WTC11 (cell line): ENCODE results near the gene LHX5. TPM values are rescaled to one million over a fixed set of nuclear protein-coding genes. Genes with fewer than 3 reads are reported as not detected.
A peak's percentile ranks its signal among the peaks of the same experiment; 100 is the strongest.

Experiments
- CREM ChIP-seq: sonication (generic); formaldehyde crosslinking; IDR thresholded peaks from 2 replicates; pipeline ENCODE4 v1.8.1; 2022; ENCODE audit warnings: mild to moderate bottlenecking, missing genetic modification reagents, moderate library complexity
- ELF4 ChIP-seq: sonication (generic); formaldehyde crosslinking; IDR thresholded peaks from 2 replicates; pipeline ENCODE4 v1.8.1; 2022; ENCODE audit warnings: low read depth, mild to moderate bottlenecking, moderate library complexity, missing genetic modification reagents
- ESRRA ChIP-seq: sonication (generic); formaldehyde crosslinking; IDR thresholded peaks from 2 replicates; pipeline ENCODE4 v1.8.1; 2022; ENCODE audit warnings: mild to moderate bottlenecking, missing genetic modification reagents, borderline replicate concordance
- ETV6 ChIP-seq: sonication (generic); formaldehyde crosslinking; IDR thresholded peaks from 2 replicates; pipeline ENCODE4 v1.8.1; 2022; ENCODE audit warnings: mild to moderate bottlenecking, missing genetic modification reagents
- FOXP1 ChIP-seq: sonication (generic); formaldehyde crosslinking; IDR thresholded peaks from 2 replicates; pipeline ENCODE4 v1.8.0; 2022; ENCODE audit warnings: missing genetic modification reagents, mild to moderate bottlenecking, moderate library complexity, borderline replicate concordance
- JUN ChIP-seq: sonication (generic); formaldehyde crosslinking; IDR thresholded peaks from 2 replicates; pipeline ENCODE4 v1.8.0; 2023; ENCODE audit warnings: mild to moderate bottlenecking, missing genetic modification reagents
- MYBL2 ChIP-seq: sonication (generic); formaldehyde crosslinking; IDR thresholded peaks from 2 replicates; pipeline ENCODE4 v1.8.1; 2023; ENCODE audit warnings: mild to moderate bottlenecking, moderate library complexity, missing genetic modification reagents
- NFE2L1 ChIP-seq: sonication (generic); formaldehyde crosslinking; IDR thresholded peaks from 2 replicates; pipeline ENCODE4 v1.8.1; 2023; ENCODE audit warnings: missing genetic modification reagents
- NFYB ChIP-seq: sonication (generic); formaldehyde crosslinking; conservative IDR thresholded peaks from 2 replicates; pipeline ENCODE4 v1.8.0; 2022; ENCODE audit warnings: low read depth, missing genetic modification reagents
- PRRX2 ChIP-seq: fragments of 250-450 bp; sonication (Bioruptor Pico); IDR thresholded peaks from 2 replicates; pipeline ENCODE4 v1.8.0; 2021; ENCODE audit warnings: mild to moderate bottlenecking
- SMAD4 ChIP-seq: sonication (generic); formaldehyde crosslinking; IDR thresholded peaks from 2 replicates; pipeline ENCODE4 v1.8.0; 2022; ENCODE audit warnings: mild to moderate bottlenecking, missing genetic modification reagents
- ZNF121 ChIP-seq: sonication (generic); formaldehyde crosslinking; IDR thresholded peaks from 2 replicates; pipeline ENCODE4 v1.8.0; 2023; ENCODE audit warnings: missing genetic modification reagents
- ZNF423 ChIP-seq: fragments of 250-450 bp; sonication (Bioruptor Pico); IDR thresholded peaks from 2 replicates; pipeline ENCODE4 v2.1.2; 2022; ENCODE audit warnings: mild to moderate bottlenecking, moderate library complexity
- ZNF671 ChIP-seq: fragments of 250-450 bp; sonication (Bioruptor Pico); IDR thresholded peaks from 2 replicates; pipeline ENCODE4 v1.8.0; 2021; ENCODE audit warnings: mild to moderate bottlenecking
- total RNA-seq: library from RNA; stranded (reverse); gene quantifications from 3 replicates; pipeline ENCODE4 v1.2.3, GENCODE V29; 2021
- TF ChIP-seq, protein P1 (sequence below): fragments of 200-600 bp; IDR thresholded peaks from 2 replicates; pipeline ENCODE4 v1.8.0; 2022; ENCODE audit warnings: antibody characterized with exemption
- TF ChIP-seq, protein P2 (sequence below): sonication (generic); formaldehyde crosslinking; IDR thresholded peaks from 2 replicates; pipeline ENCODE4 v1.8.1; 2022; ENCODE audit warnings: missing genetic modification reagents, borderline replicate concordance
- TF ChIP-seq, protein P3 (sequence below): sonication (generic); formaldehyde crosslinking; conservative IDR thresholded peaks from 2 replicates; pipeline ENCODE4 v1.8.1; 2023; ENCODE audit warnings: mild to moderate bottlenecking, low read depth, missing genetic modification reagents, moderate library complexity
- TF ChIP-seq, protein P4 (sequence below): sonication (generic); formaldehyde crosslinking; IDR thresholded peaks from 2 replicates; pipeline ENCODE4 v1.8.1; 2022; ENCODE audit warnings: mild to moderate bottlenecking, moderate library complexity, missing genetic modification reagents
- TF ChIP-seq, protein P5 (sequence below): sonication (generic); formaldehyde crosslinking; IDR thresholded peaks from 2 replicates; pipeline ENCODE4 v1.8.1; 2022; ENCODE audit warnings: mild to moderate bottlenecking, missing genetic modification reagents, moderate library complexity, borderline replicate concordance
- TF ChIP-seq, protein P6 (sequence below): sonication (generic); formaldehyde crosslinking; IDR thresholded peaks from 2 replicates; pipeline ENCODE4 v1.8.1; 2023; ENCODE audit warnings: mild to moderate bottlenecking, missing genetic modification reagents, moderate library complexity
- TF ChIP-seq, protein P7 (sequence below): sonication (generic); formaldehyde crosslinking; IDR thresholded peaks from 2 replicates; pipeline ENCODE4 v1.8.1; 2023; ENCODE audit warnings: mild to moderate bottlenecking, missing genetic modification reagents
- TF ChIP-seq, protein P8 (sequence below): sonication (generic); formaldehyde crosslinking; IDR thresholded peaks from 2 replicates; pipeline ENCODE4 v1.8.0; 2022; ENCODE audit warnings: mild to moderate bottlenecking, missing genetic modification reagents
- TF ChIP-seq, protein P9 (sequence below): sonication (generic); formaldehyde crosslinking; IDR thresholded peaks from 2 replicates; pipeline ENCODE4 v1.8.1; 2022; ENCODE audit warnings: low read depth, mild to moderate bottlenecking, moderate library complexity, missing genetic modification reagents, borderline replicate concordance
- TF ChIP-seq, protein P10 (sequence below): sonication (generic); formaldehyde crosslinking; IDR thresholded peaks from 2 replicates; pipeline ENCODE4 v1.8.0; 2022; ENCODE audit warnings: mild to moderate bottlenecking, missing genetic modification reagents

The LHX5 gene
- total RNA-seq, 1 experiment from 2014 or later = 3.0 TPM

DNA sequence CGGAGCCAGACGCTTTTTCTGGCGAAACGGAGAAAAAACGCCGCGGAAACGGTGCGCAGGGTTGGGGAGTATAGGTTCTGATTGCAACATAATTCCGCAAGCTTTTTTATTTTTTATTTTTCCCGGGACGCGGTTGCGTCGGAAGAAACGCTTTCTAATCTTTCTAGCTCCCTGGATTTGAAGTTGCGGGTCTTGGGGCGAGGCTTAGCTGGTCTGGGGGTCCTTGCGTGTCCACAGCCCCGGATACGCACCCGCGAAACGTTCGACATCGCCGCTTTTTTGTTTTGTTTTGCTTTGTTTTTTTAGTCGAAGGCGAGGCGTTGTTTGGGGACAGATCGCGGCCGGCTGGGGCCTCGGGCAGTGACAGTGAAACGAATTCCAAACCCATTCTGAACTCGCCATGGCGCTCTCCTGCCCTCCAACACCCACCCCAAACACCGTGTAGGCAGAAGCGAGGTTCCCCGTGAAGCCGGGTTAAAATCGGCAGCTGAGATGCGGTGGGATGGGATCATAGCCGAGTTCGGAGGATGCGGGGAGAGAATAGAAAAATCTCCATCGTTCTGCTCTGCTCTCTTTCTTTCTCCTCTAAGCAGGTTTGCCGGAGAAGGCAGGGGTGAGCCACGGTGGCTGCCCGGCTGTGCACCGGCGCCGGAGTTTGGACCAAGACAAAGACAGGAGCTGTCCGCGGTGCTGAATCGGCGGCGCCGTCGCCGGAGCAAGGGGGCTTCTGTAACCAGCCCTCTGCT, 8.1 kb upstream of the LHX5 start (continued):
- TF ChIP-seq NFYB (CRISPR knock-in tag) (0 out of 2 replicates have a peak, but pooled peaks have one; percentile 13), NFE2L1 (CRISPR knock-in tag) (peak; percentile 79), MYBL2 (CRISPR knock-in tag) (0 out of 2 replicates have a peak, but pooled peaks have one; percentile 44), FOXP1 (CRISPR knock-in tag) (peak; percentile 93; the same call in 1 of the 2 replicates), JUN (peak; percentile 95), ETV6 (CRISPR knock-in tag) (peak; percentile 87), CREM (CRISPR knock-in tag) (peak; percentile 62; the same call in 1 of the 2 replicates), SMAD4 (CRISPR knock-in tag) (peak; percentile 83), ELF4 (CRISPR knock-in tag) (0 out of 2 replicates have a peak, but pooled peaks have one; percentile 70), PRRX2 (CRISPR knock-in tag) (0 out of 2 replicates have a peak, but pooled peaks have one; percentile 23), ZNF671 (no peak), ESRRA (CRISPR knock-in tag) (peak; percentile 80; the same call in 1 of the 2 replicates), ZNF121 (CRISPR knock-in tag) (no peak), ZNF423 (no peak)
- TF ChIP-seq, protein P1, sequence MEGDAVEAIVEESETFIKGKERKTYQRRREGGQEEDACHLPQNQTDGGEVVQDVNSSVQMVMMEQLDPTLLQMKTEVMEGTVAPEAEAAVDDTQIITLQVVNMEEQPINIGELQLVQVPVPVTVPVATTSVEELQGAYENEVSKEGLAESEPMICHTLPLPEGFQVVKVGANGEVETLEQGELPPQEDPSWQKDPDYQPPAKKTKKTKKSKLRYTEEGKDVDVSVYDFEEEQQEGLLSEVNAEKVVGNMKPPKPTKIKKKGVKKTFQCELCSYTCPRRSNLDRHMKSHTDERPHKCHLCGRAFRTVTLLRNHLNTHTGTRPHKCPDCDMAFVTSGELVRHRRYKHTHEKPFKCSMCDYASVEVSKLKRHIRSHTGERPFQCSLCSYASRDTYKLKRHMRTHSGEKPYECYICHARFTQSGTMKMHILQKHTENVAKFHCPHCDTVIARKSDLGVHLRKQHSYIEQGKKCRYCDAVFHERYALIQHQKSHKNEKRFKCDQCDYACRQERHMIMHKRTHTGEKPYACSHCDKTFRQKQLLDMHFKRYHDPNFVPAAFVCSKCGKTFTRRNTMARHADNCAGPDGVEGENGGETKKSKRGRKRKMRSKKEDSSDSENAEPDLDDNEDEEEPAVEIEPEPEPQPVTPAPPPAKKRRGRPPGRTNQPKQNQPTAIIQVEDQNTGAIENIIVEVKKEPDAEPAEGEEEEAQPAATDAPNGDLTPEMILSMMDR = no peak
- TF ChIP-seq, protein P2, sequence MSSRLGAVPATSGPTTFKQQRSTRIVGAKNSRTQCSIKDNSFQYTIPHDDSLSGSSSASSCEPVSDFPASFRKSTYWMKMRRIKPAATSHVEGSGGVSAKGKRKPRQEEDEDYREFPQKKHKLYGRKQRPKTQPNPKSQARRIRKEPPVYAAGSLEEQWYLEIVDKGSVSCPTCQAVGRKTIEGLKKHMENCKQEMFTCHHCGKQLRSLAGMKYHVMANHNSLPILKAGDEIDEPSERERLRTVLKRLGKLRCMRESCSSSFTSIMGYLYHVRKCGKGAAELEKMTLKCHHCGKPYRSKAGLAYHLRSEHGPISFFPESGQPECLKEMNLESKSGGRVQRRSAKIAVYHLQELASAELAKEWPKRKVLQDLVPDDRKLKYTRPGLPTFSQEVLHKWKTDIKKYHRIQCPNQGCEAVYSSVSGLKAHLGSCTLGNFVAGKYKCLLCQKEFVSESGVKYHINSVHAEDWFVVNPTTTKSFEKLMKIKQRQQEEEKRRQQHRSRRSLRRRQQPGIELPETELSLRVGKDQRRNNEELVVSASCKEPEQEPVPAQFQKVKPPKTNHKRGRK (CRISPR knock-in tag) = no peak
- TF ChIP-seq, protein P3, sequence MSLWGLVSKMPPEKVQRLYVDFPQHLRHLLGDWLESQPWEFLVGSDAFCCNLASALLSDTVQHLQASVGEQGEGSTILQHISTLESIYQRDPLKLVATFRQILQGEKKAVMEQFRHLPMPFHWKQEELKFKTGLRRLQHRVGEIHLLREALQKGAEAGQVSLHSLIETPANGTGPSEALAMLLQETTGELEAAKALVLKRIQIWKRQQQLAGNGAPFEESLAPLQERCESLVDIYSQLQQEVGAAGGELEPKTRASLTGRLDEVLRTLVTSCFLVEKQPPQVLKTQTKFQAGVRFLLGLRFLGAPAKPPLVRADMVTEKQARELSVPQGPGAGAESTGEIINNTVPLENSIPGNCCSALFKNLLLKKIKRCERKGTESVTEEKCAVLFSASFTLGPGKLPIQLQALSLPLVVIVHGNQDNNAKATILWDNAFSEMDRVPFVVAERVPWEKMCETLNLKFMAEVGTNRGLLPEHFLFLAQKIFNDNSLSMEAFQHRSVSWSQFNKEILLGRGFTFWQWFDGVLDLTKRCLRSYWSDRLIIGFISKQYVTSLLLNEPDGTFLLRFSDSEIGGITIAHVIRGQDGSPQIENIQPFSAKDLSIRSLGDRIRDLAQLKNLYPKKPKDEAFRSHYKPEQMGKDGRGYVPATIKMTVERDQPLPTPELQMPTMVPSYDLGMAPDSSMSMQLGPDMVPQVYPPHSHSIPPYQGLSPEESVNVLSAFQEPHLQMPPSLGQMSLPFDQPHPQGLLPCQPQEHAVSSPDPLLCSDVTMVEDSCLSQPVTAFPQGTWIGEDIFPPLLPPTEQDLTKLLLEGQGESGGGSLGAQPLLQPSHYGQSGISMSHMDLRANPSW = no peak
- TF ChIP-seq, protein P4, sequence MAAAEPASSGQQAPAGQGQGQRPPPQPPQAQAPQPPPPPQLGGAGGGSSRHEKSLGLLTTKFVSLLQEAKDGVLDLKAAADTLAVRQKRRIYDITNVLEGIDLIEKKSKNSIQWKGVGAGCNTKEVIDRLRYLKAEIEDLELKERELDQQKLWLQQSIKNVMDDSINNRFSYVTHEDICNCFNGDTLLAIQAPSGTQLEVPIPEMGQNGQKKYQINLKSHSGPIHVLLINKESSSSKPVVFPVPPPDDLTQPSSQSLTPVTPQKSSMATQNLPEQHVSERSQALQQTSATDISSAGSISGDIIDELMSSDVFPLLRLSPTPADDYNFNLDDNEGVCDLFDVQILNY (CRISPR knock-in tag) = peak; percentile 66; the same call in 1 of the 2 replicates
- TF ChIP-seq, protein P5, sequence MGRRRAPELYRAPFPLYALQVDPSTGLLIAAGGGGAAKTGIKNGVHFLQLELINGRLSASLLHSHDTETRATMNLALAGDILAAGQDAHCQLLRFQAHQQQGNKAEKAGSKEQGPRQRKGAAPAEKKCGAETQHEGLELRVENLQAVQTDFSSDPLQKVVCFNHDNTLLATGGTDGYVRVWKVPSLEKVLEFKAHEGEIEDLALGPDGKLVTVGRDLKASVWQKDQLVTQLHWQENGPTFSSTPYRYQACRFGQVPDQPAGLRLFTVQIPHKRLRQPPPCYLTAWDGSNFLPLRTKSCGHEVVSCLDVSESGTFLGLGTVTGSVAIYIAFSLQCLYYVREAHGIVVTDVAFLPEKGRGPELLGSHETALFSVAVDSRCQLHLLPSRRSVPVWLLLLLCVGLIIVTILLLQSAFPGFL (CRISPR knock-in tag) = peak; percentile 47; the same call in 1 of the 2 replicates
- TF ChIP-seq, protein P6, sequence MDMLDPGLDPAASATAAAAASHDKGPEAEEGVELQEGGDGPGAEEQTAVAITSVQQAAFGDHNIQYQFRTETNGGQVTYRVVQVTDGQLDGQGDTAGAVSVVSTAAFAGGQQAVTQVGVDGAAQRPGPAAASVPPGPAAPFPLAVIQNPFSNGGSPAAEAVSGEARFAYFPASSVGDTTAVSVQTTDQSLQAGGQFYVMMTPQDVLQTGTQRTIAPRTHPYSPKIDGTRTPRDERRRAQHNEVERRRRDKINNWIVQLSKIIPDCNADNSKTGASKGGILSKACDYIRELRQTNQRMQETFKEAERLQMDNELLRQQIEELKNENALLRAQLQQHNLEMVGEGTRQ (CRISPR knock-in tag) = 0 out of 2 replicates have a peak, but pooled peaks have one; percentile 16
- TF ChIP-seq, protein P7, sequence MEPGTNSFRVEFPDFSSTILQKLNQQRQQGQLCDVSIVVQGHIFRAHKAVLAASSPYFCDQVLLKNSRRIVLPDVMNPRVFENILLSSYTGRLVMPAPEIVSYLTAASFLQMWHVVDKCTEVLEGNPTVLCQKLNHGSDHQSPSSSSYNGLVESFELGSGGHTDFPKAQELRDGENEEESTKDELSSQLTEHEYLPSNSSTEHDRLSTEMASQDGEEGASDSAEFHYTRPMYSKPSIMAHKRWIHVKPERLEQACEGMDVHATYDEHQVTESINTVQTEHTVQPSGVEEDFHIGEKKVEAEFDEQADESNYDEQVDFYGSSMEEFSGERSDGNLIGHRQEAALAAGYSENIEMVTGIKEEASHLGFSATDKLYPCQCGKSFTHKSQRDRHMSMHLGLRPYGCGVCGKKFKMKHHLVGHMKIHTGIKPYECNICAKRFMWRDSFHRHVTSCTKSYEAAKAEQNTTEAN (CRISPR knock-in tag) = peak; percentile 90
- TF ChIP-seq, protein P8, sequence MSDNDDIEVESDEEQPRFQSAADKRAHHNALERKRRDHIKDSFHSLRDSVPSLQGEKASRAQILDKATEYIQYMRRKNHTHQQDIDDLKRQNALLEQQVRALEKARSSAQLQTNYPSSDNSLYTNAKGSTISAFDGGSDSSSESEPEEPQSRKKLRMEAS (CRISPR knock-in tag) = peak; percentile 70; the same call in 1 of the 2 replicates
- TF ChIP-seq, protein P9, sequence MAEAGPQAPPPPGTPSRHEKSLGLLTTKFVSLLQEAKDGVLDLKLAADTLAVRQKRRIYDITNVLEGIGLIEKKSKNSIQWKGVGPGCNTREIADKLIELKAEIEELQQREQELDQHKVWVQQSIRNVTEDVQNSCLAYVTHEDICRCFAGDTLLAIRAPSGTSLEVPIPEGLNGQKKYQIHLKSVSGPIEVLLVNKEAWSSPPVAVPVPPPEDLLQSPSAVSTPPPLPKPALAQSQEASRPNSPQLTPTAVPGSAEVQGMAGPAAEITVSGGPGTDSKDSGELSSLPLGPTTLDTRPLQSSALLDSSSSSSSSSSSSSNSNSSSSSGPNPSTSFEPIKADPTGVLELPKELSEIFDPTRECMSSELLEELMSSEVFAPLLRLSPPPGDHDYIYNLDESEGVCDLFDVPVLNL (CRISPR knock-in tag) = peak; percentile 41; the same call in 1 of the 2 replicates
- TF ChIP-seq, protein P10, sequence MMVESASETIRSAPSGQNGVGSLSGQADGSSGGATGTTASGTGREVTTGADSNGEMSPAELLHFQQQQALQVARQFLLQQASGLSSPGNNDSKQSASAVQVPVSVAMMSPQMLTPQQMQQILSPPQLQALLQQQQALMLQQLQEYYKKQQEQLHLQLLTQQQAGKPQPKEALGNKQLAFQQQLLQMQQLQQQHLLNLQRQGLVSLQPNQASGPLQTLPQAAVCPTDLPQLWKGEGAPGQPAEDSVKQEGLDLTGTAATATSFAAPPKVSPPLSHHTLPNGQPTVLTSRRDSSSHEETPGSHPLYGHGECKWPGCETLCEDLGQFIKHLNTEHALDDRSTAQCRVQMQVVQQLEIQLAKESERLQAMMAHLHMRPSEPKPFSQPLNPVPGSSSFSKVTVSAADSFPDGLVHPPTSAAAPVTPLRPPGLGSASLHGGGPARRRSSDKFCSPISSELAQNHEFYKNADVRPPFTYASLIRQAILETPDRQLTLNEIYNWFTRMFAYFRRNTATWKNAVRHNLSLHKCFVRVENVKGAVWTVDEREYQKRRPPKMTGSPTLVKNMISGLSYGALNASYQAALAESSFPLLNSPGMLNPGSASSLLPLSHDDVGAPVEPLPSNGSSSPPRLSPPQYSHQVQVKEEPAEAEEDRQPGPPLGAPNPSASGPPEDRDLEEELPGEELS (CRISPR knock-in tag) = peak; percentile 92
